Left lobe of liver (tissue), 2 donors: ENCODE measurements around the gene KDM5A. TPM values are rescaled to one million over a fixed set of nuclear protein-coding genes. Genes with fewer than 3 reads are reported as not detected.
"Not testable (repeated sequence)": the region's sequence is repeated elsewhere in the genome, so short reads cannot be mapped to it uniquely, and the experiment has no call there.

Source experiments
- ATAC-seq: fragments of 200-7000 bp; cut with Tn5 transposase; one replicate; pipeline ENCODE4 v1.9.1; 2020; ENCODE audit warnings: mild to moderate bottlenecking, moderate library complexity
- DNase-seq: peaks from one replicate; pipeline ENCODE4 v3.0.0-alpha.2; 2020; ENCODE audit warnings: low spot score
- total RNA-seq: library from RNA; stranded (reverse); gene quantifications from one replicate; pipeline ENCODE4 v1.2.1, GENCODE V29; 2021
- donor health status: DM: no; HTN: no; CAD: no; lungs with moderate emphysema.
- donor health status: DM: no; HTN: yes; CAD: no.

The KDM5A gene
- total RNA-seq: 25.6 TPM

- DNase-seq (peak; percentile 94), ATAC-seq (peak; percentile 98)
Observed at GRCh38 chr12:389142-390096, at the start of gene KDM5A. TSS of gene KDM5A (minus strand) at chr12:389320. CDS start at chr12:389091, 229 bp downstream.

- not testable (repeated sequence) for ATAC-seq, DNase-seq
Observed at GRCh38 chr12:435737-436136, 46.6 kb upstream of the KDM5A start.

DNA sequence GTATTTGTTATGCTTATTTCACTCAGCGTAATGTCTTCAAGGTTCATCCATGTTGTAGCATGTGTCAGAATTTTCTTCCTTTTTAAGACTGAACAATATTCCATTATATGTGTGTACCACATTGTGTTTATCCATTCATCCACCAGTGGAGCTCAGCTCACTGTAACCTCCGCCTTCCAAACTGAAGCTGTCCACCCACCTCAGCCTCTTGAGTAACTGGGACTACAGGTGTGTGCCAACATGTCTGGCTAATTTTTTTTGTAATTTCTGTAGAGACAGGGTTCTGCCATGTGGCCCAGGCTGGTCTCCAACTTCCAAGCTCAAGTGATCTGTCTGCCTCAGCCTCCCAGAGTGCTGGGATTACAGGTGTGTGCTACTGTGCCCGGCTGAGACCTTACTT, 33.4 kb upstream of the KDM5A start:
- DNase-seq (no peak), ATAC-seq (no peak)

- no peak for DNase-seq
- ATAC-seq: no peak
Observed at GRCh38 chr12:418432-418831, 29.3 kb upstream of the KDM5A start.

DNA sequence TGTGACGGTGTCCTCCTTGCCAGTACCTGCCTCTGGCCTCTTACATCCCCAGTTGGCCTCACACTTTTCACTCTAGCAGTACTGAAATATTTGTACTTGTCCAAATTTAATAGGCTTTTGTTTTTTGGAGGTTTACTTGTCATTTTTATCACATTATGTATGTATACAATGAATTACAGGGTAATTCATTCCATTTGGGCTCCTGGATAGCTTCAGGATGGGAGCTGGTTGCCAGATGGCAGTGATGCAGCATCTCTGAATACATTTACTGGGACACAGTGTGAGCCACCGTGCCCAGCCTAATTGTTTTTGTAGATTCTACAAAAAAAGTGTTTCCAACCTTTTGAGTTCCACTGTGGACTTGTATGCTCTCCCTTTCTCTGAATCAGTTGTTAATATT, 25.7 kb upstream of the KDM5A start:
- ATAC-seq (no peak), DNase-seq (no peak)

- no peak for ATAC-seq
- no peak for DNase-seq
Observed at GRCh38 chr12:402029-402389, 12.9 kb upstream of the KDM5A start.

GRCh38 chr12:401235-402028, 12.3 kb upstream of the KDM5A start, which contains the start of gene CCDC77:
TSS of gene CCDC77 (plus strand) at chr12:401644. CDS start at chr12:409384, 7,740 bp downstream.
- DNase-seq (peak; percentile 93), ATAC-seq (peak; percentile 99)

DNA sequence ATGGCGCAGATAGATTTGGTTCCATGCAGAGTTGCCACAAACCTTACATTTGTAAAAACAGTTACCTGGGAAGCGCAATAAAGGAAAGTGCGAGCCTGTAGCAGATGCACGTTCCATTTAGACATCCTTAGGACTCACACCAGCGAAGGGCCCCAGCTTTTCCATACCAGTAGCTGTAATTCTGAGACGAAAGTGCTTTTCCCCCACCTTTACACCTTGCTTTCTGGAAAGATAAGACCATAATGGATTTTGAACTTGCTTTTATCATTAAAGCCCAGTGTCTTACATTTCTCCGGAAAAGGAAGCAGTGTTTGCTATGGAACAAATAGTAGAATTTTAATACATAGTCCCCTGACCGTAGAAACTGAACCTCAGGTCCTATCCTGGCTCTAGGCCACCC, 11.7 kb upstream of the KDM5A start:
- no peak for DNase-seq
- ATAC-seq: no peak

DNA sequence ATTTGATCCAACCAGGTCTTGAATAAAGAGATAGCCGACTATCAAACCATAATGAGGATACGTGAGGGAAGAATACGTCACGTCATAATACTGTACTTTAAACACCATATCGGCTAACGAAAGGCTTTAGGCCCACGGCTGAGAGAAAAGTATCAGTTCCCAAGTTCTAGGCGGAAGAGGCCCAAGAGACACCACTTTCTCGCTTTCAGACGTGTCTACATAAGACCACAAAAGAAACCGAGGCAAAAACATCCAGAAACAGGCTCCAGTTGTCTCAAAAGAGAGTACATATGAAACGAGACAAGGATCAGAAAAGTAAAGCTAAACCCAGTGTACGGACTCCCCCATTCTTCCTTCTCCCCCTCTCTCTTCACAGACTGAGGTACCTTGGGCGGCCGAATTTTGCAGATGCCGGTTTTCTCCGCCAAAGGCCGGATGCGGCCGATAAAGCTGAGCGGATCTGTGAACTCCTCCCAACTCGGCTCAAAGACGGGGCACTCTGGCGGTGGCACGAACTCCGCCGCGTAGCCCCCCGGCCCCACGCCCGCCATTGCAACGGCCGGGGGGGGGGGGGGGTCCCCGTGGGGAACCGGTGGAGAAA, 479 bp downstream of the KDM5A start:
- ATAC-seq (peak; percentile 24), DNase-seq (no peak)

GRCh38 chr12:388012-388411, 1.1 kb downstream of the KDM5A start:
- no peak for ATAC-seq
- DNase-seq: no peak

- ATAC-seq (no peak), DNase-seq (no peak)
Observed at GRCh38 chr12:386651-387050, 2.5 kb downstream of the KDM5A start.

DNA sequence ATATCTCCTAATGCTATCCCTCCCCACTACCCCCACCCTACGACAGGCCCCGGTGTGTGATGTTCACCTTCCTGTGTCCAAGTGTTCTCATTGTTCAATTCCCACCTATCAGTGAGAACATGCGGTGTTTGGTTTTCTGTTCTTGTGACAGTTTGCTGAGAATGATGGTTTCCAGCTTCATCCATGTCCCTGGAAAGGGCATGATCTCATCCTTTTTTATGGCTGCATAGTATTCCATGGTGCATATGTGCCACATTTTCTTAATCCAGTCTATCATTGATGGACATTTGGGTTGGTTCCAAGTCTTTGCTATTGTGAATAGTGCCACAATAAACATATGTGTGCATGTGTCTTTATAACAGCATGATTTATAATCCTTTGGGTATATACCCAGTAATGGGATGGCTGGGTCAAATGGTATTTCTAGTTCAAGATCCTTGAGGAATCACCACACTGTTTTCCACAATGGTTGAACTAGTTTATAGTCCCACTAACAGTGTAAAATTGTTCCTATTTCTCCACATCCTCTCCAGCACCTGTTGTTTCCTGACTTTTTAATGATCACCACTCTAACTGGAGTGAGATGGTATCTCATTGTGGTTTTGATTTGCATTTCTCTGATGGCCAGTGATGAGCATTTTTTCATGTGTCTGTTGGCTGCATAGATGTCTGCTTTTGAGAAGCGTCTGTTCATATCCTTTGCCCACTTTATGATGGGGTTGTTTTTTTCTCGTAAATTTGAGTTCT, 18.2 kb downstream of the KDM5A start:
- ATAC-seq, DNase-seq: not testable (repeated sequence)

DNA sequence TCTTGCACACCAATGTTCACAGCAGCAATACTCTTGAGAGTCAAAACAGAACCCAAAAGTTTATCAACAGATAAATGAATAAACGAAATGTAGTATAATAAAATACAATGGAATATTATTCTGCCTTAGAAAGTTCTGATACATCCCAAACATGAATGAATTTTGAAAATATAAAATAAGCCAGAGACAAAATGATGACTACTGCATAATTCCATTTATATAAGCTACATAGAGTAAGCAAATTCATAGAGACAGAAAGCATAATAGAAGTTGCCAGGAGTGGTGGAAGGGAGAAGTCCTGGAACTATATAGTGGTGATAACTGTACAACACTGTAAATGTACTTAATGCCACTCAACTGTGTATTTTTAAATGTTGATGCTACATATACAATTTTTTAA, 21.1 kb downstream of the KDM5A start:
- DNase-seq: no peak
- ATAC-seq: no peak

GRCh38 chr12:366820-367219, 22.3 kb downstream of the KDM5A start:
- DNase-seq (no peak), ATAC-seq (no peak)

- ATAC-seq (no peak), DNase-seq (no peak)
Observed at GRCh38 chr12:359091-359490, 30.0 kb downstream of the KDM5A start.

- DNase-seq (no peak), ATAC-seq (no peak)
Observed at GRCh38 chr12:356276-356988, 32.7 kb downstream of the KDM5A start.

DNA sequence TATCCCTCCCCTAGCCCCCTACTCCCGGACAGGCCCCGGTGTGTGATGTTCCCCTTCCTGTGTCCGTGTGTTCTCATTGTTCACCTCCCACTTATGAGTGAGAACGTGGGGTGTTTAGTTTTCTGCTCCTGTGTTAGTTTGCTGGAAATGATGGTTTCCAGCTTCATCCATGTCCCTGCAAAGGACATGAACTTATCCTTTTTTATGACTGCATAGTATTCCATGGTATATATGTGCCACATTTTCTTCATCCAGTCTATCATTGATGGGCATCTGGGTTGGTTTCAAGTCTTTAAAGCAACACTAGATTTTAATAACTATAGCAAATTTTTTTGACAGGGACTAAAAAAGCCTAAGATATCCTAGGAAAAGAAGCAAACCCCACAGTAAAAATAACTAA, 37.9 kb downstream of the KDM5A start:
- not testable (repeated sequence) for ATAC-seq, DNase-seq

GRCh38 chr12:349625-350024, 39.5 kb downstream of the KDM5A start:
- ATAC-seq, DNase-seq: not testable (repeated sequence)

GRCh38 chr12:343036-343435, 46.1 kb downstream of the KDM5A start:
- not testable (repeated sequence) for ATAC-seq

DNA sequence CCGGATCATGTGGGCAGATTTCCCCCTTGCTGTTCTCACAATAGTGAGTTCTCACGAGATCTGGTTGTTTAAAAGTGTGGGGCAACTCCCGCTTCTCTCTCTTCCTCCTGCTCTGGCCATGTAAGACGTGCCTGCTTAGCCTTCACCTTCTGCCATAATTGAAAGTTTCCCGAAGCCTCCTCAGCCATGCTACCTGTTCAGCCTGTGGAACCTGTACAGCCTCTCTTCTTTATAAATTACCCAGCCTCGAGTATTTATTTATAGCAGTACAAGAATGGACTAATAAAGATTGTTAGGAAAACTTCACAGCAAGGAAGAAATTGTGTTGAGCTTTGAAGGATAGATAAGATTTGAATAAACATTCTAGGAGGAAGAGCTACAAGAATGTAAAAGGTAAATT, 52.1 kb downstream of the KDM5A start:
- DNase-seq (no peak), ATAC-seq (no peak)

More at GRCh38 chr12:343036-343435, 46.1 kb downstream of the KDM5A start:
- DNase-seq: not testable (repeated sequence)
